GM19035 (cell line): ENCODE results near the gene SLC16A3.
"Not testable (repeated sequence)": the region's sequence is repeated elsewhere in the genome, so short reads cannot be mapped to it uniquely, and the experiment has no call there.

Experiments used
- ATAC-seq: cut with Tn5 transposase; IDR thresholded peaks from one replicate; pipeline ENCODE4 v1.9.1; 2021; ENCODE audit not compliant: unreplicated experiment

Gene SLC16A3

DNA sequence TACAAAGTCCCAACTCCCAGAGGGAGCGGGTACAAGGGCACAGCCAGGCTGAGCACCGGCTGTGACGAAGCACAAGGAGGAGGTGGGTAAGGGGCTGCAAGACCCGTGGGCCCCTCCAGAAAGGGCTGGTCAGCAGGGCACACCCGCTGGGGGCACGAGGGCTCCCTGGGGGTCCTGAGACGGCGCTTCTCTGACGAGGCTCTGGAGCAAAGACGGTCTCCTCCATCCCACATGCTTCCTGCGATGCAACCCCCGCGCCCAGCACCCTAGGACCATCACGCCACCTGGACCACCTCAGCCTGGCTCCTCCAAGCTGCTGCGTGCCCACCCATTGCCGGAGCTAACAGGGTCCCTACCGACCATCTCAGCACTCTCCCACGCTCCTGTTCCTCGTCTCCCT is 24.9 kb upstream of the SLC16A3 start:
- no peak for ATAC-seq

DNA sequence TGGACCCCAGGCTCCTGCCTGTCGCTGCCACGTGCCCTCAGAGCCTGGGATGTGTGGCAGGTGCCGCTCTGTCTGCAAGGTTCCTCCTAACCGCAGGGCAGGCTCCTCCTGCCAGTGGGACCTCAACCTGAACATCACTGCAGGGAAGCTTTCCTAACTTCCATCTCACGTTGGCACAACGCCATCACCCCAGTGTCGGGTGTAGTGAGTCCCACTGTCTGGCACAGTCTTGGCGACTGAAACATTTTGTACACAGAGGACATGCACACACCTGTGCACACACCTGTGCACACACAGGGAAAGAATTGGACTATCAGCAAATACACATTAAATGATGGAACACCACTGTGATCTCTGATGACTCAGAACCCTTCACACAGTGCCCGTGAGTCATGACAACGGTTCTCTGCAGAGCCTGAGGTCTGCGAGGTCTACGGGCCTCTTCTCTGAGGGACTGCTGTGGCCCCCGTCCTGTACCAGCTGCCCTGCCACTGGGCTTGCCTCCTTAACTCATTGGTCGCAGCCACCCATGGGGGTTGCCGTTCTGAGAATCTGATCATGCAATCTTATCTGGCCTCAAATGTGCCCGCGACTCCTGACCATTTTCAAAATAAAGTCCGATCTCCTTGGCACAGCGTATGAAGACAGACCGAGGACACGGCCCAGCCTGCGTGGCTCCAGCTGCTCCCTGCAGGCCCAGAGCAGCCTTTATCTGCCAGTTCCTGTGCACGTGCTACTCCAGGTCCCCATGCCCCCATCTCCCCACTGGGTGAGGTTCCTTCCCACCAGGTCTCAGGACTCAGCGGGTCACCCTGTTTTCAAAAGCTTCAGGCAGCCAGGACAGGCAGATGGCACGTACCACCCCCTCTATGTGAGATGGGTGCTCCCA is 23.8 kb upstream of the SLC16A3 start:
- ATAC-seq, result no peak

GRCh38 chr17:82205720-82206508 is 22.9 kb upstream of the SLC16A3 start:
- no peak for ATAC-seq

GRCh38 chr17:82210655-82211054 is 18.2 kb upstream of the SLC16A3 start:
- ATAC-seq, result not testable (repeated sequence)

GRCh38 chr17:82212331-82213250 is 16.3 kb upstream of the SLC16A3 start, which contains the start of gene CCDC57:
Gene CCDC57 (minus strand): TSS chr17:82212842. CDS start chr17:82201944, 10,898 bp downstream.
- peak; percentile 74 for ATAC-seq

GRCh38 chr17:82213251-82214011 is 15.4 kb upstream of the SLC16A3 start:
- peak; percentile 18 for ATAC-seq

DNA sequence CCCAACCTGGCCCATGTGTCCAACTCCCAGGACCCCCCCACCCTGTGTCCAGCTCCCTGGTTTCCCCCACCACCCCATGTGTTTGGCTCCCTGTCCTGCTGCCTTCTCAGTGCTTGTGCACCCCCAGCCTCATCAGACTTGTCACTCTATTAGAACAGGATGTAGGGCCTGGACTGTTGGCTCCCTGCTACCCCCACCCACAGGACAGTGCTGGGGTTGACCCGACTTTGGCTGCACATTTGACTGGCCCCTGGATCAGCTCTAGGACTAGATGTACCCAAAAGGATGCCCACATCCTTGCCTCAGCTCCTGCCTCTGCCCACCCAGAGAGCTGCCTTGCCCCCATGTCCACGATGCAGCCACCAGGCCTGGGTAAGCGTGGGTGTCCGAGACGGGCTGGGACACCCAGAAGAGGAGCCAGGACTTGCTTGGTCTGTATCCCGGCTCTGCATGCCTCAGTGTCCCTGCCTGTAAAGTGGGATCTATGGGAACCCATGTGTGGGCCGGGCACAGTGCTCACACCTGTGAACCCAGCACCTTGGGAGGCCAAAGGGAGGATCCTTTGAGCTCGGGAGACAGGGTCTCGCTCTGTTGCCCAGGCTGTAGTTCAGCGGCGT is 14.7 kb upstream of the SLC16A3 start:
- no peak for ATAC-seq

DNA sequence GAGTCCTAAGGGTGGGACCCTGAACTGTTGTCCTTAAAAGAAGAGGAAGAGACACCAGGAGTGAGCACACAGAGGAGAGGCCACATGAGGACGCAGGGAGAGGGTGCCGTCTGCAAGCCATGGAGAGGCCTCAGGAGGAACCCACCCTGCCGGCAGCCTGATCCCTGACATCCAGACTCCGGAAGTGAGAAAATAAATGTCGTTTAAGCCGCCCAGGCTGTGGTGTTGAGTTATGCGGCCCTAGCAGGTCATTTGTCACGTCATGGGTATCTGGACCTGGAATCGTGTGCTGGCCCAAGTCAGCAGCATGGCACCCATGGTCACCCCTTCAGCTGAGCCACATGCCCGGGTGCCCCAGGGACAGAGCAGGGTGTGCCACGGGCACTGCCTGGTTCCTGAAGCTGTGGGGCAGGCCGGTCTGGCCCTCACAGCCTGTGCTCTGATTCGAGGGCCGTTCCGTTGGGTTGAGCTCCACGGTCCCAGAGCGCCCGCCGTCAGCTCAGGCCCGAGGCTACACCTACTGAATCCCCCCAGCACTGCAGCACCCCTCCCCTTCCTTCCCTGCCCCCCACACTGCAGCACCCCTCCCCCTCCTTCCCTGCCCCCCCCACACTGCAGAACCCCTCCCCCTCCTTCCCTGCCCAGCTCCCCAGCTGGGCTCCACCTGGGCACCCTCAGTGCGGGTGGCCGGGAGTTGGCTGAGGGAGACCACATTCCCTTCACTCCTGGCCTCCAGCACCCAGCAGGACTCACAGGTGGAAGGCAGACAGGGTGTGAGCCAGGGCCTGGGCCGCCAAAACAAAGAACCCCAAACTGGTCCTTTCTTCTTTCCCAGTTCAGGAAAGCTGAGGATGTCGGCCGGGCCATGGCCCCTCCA is 13.5 kb upstream of the SLC16A3 start:
- no peak for ATAC-seq

DNA sequence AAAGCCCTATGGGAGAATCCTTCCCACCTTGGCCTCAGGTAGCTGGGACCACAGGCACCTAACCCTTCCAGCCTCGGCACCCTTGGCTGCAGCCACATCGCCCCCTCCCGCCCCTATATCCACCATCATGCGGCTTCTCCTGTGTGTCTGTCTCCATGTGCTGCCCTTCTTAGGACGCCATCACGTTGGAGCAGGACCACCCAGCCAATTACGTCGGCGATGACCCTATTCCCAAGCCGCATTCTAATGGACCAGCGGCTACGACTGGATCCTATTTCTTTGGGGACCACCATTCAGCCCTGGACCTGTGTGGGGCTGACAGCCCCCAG is 12.9 kb upstream of the SLC16A3 start:
- no peak for ATAC-seq

GRCh38 chr17:82216301-82217119 is 12.3 kb upstream of the SLC16A3 start:
- no peak for ATAC-seq

DNA sequence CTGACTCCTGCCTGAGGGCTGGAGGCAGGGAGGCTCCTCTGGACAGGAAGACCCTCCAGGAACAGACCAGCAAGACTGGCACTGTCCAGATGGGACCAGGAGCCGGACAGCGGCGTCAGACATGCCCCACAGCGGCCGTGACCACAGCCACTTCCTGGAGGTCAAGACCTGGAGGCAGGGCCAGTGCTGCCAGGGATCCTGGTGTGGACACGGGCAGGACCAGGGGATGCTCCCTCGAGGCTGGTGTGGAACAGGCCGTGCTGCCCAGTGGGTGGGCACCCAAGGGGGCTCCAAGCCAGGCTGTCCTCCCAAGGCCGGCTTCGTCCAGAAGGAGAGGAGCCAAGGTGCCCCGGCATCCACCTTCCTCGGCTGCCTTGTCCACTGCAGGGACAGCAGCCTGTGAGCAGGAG is 11.7 kb upstream of the SLC16A3 start:
- no peak for ATAC-seq

DNA sequence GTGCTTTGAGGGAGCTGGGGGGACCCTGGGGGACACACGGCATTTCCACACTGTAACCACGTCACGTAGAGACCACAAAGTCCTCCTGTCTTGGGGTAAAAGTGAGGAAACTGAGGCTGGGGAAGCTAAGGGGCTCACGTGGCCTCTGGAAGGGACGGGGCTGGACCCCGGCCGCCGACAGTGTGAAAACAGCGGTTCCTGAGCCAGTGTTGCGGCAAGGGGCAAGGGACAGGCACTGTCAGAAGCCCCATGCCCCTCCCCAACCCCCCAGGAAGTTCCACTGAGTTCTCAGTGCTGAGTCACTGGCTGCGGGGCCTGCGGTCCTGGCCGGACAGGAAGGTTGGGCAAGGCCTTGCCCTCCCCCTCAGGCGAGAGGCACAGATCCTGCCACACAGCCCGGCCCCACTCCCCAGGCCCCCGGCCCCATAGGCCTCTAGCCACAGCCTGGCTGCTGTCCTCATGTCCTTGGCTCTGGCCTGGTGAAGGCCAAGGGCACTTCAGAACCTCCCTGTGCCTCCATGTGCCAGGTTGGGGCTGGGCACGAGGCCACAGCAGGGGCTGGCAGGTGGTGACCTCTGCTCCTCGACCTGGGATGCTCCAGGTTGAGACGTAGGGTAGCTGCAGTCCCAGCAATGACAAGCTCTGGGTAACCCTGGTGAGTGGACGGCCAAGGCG is 11.2 kb upstream of the SLC16A3 start:
- no peak for ATAC-seq

DNA sequence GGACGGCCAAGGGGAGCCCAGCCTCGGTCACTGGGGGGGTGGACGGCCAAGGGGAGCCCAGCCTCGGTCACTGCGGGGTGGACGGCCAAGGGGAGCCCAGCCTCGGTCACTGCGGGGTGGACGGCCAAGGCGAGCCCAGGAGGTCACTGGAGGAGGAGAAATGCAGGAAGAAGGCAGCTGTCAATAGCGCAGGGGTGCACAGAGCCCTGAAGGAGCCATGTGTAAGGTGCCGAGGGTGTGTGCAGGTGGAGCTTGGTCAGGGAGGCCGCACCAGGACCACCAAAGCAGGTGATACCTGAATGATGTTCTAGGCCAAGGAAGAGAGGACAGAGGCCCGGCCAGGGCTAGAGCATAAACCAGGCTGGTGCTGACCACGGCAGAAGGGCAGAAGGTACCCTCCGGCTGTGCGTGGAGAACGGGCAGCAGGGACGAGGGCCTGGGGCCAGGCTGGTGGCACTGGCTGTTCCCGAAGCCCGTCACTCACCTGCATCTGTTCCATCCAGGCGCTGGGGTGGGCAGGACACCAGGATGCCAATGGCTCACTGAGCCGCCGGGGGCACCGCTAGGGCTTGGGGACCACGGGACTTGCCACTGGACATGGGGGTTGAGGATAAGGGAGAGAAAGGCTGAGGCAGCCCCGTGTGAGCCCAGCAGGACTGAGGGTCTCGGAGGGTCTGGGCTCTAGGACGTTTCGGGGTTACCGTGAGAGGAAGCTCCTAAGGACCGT is 10.3 kb upstream of the SLC16A3 start:
- no peak for ATAC-seq

GRCh38 chr17:82219083-82219482 is 9.8 kb upstream of the SLC16A3 start:
- ATAC-seq, result no peak

- no peak for ATAC-seq
Observed at GRCh38 chr17:82219753-82220709, 8.8 kb upstream of the SLC16A3 start.
